ENCODE results near the gene GGCX.

The GGCX gene

DNA sequence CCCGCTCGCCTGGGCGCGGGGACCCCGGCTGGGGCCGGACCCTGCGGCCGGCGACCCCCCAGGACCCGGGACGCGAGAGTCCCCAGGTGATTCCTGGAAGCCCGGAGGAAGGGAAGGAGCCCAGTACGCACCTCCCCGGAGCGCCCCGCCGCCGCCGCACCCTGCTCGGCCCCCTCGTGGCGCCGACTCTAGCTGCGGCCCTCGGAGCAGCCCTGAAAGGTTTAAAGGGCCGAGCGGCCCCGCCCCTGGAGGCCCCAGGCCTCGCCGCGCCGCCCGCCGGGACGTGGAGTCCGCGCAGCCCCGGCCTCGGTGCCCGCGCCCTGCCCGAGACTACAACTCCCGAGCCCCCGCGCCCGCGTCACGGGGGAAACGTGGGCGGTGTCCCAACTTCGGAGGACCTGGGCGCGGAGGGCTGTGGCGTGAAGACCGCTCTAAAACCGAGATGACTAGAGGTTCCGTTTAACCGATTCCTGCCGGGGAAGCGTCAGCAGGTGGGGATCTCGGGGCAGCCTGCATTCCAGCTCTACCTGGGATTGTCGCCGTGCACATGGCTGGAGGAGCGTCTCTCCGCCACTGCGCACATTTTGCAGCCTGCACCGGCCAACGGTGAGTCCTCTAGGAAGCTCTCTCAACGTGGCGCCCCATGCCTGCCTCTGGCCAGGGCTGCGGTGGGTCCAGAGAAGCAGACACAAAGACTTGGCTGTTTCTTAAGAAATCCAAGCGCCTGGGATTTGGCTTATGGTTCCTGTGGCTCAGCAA is 41.4 kb upstream of the GGCX start, which contains the start of gene TMEM150A (continued):
- TF ChIP-seq ZNF600 (tag by site-specific recombination; IDR thresholded peaks at IDR 0.05) (no peak), KLF7 (tag by site-specific recombination; IDR thresholded peaks at IDR 0.05; ENCODE audit: borderline replicate concordance) (0 out of 2 replicates have a peak, but pooled peaks have one; percentile 35), ZBTB20 (tag by site-specific recombination; IDR thresholded peaks at IDR 0.05) (peak; percentile 78), KLF8 (tag by site-specific recombination; IDR thresholded peaks at IDR 0.05) (peak; percentile 39; the same call in 1 of the 2 replicates), ZBTB26 (tag by site-specific recombination; optimal IDR thresholded peaks at IDR 0.05) (peak; percentile 75), ZSCAN23 (tag by site-specific recombination; IDR thresholded peaks at IDR 0.05) (no peak), ZNF121 (tag by site-specific recombination; IDR thresholded peaks at IDR 0.05) (no peak), SCRT2 (tag by site-specific recombination; IDR thresholded peaks at IDR 0.05) (0 out of 2 replicates have a peak, but pooled peaks have one; percentile 9), ZBTB11 (tag by site-specific recombination; conservative IDR thresholded peaks at IDR 0.05; ENCODE audit: low read depth) (peak; percentile 33; the same call in 1 of the 2 replicates), ZBTB17 (tag by site-specific recombination; IDR thresholded peaks at IDR 0.05) (peak; percentile 76), KLF10 (tag by site-specific recombination; IDR thresholded peaks at IDR 0.05) (peak; percentile 90; the same call in 1 of the 2 replicates), ZFP69B (tag by site-specific recombination; IDR thresholded peaks at IDR 0.05) (no peak), ZIC2 (tag by site-specific recombination; IDR thresholded peaks at IDR 0.05) (peak; percentile 25; the same call in 1 of the 2 replicates), ZBTB21 (tag by site-specific recombination; IDR thresholded peaks at IDR 0.05) (no peak), SP2 (tag by site-specific recombination; IDR thresholded peaks at IDR 0.05) (0 out of 2 replicates have a peak, but pooled peaks have one; percentile 2), SP3 (tag by site-specific recombination; IDR thresholded peaks at IDR 0.05) (peak; percentile 73), ZNF175 (tag by site-specific recombination; IDR thresholded peaks at IDR 0.05) (no peak), SALL2 (tag by site-specific recombination; IDR thresholded peaks at IDR 0.05; ENCODE audit: borderline replicate concordance) (no peak), ZNF621 (tag by site-specific recombination; IDR thresholded peaks at IDR 0.05) (no peak), ZNF76 (tag by site-specific recombination; IDR thresholded peaks at IDR 0.05; ENCODE audit: borderline replicate concordance, low read depth) (peak; percentile 80), ZEB2 (tag by site-specific recombination; IDR thresholded peaks at IDR 0.05) (peak; percentile 36; the same call in 1 of the 2 replicates), ZFHX2 (tag by site-specific recombination; conservative IDR thresholded peaks at IDR 0.05) (peak; percentile 80), ZNF274 (IDR thresholded peaks at IDR 0.05; ENCODE audit: low read length) (no peak), ZNF274 (tag by site-specific recombination; IDR thresholded peaks at IDR 0.05; ENCODE audit: borderline replicate concordance) (no peak), ZNF324 (tag by site-specific recombination; IDR thresholded peaks at IDR 0.05) (no peak), FEZF1 (tag by site-specific recombination; IDR thresholded peaks at IDR 0.05) (no peak)
- TF ChIP-seq, protein P1, sequence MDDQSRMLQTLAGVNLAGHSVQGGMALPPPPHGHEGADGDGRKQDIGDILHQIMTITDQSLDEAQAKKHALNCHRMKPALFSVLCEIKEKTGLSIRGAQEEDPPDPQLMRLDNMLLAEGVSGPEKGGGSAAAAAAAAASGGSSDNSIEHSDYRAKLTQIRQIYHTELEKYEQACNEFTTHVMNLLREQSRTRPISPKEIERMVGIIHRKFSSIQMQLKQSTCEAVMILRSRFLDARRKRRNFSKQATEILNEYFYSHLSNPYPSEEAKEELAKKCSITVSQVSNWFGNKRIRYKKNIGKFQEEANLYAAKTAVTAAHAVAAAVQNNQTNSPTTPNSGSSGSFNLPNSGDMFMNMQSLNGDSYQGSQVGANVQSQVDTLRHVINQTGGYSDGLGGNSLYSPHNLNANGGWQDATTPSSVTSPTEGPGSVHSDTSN (CRISPR knock-in tag; IDR thresholded peaks at IDR 0.05), result peak; percentile 68; the same call in 1 of the 2 replicates
- TF ChIP-seq, protein P2, sequence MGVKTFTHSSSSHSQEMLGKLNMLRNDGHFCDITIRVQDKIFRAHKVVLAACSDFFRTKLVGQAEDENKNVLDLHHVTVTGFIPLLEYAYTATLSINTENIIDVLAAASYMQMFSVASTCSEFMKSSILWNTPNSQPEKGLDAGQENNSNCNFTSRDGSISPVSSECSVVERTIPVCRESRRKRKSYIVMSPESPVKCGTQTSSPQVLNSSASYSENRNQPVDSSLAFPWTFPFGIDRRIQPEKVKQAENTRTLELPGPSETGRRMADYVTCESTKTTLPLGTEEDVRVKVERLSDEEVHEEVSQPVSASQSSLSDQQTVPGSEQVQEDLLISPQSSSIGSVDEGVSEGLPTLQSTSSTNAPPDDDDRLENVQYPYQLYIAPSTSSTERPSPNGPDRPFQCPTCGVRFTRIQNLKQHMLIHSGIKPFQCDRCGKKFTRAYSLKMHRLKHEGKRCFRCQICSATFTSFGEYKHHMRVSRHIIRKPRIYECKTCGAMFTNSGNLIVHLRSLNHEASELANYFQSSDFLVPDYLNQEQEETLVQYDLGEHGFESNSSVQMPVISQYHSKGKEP (tag by site-specific recombination; IDR thresholded peaks at IDR 0.05), result no peak
- TF ChIP-seq, protein P3, sequence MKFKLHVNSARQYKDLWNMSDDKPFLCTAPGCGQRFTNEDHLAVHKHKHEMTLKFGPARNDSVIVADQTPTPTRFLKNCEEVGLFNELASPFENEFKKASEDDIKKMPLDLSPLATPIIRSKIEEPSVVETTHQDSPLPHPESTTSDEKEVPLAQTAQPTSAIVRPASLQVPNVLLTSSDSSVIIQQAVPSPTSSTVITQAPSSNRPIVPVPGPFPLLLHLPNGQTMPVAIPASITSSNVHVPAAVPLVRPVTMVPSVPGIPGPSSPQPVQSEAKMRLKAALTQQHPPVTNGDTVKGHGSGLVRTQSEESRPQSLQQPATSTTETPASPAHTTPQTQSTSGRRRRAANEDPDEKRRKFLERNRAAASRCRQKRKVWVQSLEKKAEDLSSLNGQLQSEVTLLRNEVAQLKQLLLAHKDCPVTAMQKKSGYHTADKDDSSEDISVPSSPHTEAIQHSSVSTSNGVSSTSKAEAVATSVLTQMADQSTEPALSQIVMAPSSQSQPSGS (tag by site-specific recombination; IDR thresholded peaks at IDR 0.05; ENCODE audit: low read depth), result no peak

Measured in HEK293 (cell line).